ENCODE measurements around the gene CEP83. TPM values are rescaled to one million over a fixed set of nuclear protein-coding genes. Genes with fewer than 3 reads are reported as not detected.

The CEP83 gene
- polyA plus RNA-seq, 1 of the 3 experiments (the other 2 are of a cell fraction), result 2.5 TPM

DNA sequence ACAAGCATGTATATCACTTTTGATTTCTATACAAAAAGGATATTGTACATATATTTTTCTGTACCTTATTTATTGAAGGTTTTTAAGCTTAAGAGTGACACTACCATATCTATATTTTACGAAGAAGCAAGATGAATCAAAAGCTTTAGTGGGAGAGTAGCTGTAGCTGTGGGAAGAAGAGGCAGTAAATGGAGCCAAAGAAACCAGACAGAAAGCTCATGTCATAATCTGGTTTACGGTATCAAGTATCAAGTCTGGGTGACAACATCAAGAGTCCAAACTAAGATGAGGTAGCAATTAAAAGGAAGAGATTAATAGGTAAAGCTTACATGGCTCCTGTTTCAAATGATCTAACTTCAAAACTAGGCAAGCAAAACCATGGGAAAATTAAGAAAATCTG is 54.8 kb downstream of the CEP83 start:
- Histone ChIP-seq H3F3A (replicated peaks; ENCODE audit: insufficient read depth) (no peaks in the 10 kb centered on the region), H3K27me3 (ENCODE audit: insufficient read depth) (no peaks in the 10 kb centered on the region), H3K9me3 (no peaks in the 10 kb centered on the region; the same call in 1 of the 2 replicates), H3K4me2 (no peak overlapping the region), H3K9me2 (no peaks in the 10 kb centered on the region), H3K27ac (ENCODE audit: low read depth in 2 of 2, low read length in 1 of 2) (no peak overlapping the region), H3K79me2 (ENCODE audit: insufficient read depth) (no peaks in the 10 kb centered on the region), H2AFZ (ENCODE audit: low read depth) (no peak overlapping the region), H3K9ac (no peak overlapping the region), H3K4me1 (ENCODE audit: control insufficient read depth in 1 of 2, insufficient read depth in 2 of 2, low read depth in 1 of 2, low read length in 1 of 2) (no peaks in the 10 kb centered on the region), H3K4me3 (ENCODE audit: low read depth in 2 of 2, low read length in 1 of 2) (no peak overlapping the region), H3K36me3 (replicated peaks in 1 of 2; ENCODE audit: control insufficient read depth in 1 of 2, insufficient read depth in 2 of 2, low read length in 1 of 2) (peaks cover under 1 to 6% of the 10 kb centered on the region in 2 experiments), H4K20me1 (ENCODE audit: insufficient read depth) (no peaks in the 10 kb centered on the region)
- POLR2A ChIA-PET, result no interaction called here
- CTCF ChIA-PET, result interaction anchor here (0.9 kb wide), 2 partner anchors 28 to 30 kb away, joined by 3 to 4 read pairs; no protein-coding TSS in a partner anchor
- TF ChIP-seq, protein P1, sequence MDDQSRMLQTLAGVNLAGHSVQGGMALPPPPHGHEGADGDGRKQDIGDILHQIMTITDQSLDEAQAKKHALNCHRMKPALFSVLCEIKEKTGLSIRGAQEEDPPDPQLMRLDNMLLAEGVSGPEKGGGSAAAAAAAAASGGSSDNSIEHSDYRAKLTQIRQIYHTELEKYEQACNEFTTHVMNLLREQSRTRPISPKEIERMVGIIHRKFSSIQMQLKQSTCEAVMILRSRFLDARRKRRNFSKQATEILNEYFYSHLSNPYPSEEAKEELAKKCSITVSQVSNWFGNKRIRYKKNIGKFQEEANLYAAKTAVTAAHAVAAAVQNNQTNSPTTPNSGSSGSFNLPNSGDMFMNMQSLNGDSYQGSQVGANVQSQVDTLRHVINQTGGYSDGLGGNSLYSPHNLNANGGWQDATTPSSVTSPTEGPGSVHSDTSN (IDR thresholded peaks at IDR 0.05), result no peak
- TF ChIP-seq SMC3 (IDR thresholded peaks at IDR 0.05; ENCODE audit: low read depth, low read length) (no peak), NFIC (IDR thresholded peaks at IDR 0.05; ENCODE audit: borderline replicate concordance) (no peak), NRF1 (IDR thresholded peaks at IDR 0.05; ENCODE audit: low read depth, low read length) (no peak), RAD21 (IDR thresholded peaks at IDR 0.05; ENCODE audit: low read length) (no peak), TEAD4 (IDR thresholded peaks at IDR 0.05; ENCODE audit: borderline replicate concordance, insufficient read depth) (no peak), RFX5 (IDR thresholded peaks at IDR 0.05; ENCODE audit: low read length) (no peak), POLR2AphosphoS5 (IDR thresholded peaks at IDR 0.05; ENCODE audit: low read depth, low read length) (no peak), GATA2 (CRISPR knock-in tag; IDR thresholded peaks at IDR 0.05) (no peak), EZH2phosphoT487 (IDR thresholded peaks at IDR 0.05; ENCODE audit: borderline replicate concordance, low read depth) (no peak)
- TF ChIP-seq, protein P2, sequence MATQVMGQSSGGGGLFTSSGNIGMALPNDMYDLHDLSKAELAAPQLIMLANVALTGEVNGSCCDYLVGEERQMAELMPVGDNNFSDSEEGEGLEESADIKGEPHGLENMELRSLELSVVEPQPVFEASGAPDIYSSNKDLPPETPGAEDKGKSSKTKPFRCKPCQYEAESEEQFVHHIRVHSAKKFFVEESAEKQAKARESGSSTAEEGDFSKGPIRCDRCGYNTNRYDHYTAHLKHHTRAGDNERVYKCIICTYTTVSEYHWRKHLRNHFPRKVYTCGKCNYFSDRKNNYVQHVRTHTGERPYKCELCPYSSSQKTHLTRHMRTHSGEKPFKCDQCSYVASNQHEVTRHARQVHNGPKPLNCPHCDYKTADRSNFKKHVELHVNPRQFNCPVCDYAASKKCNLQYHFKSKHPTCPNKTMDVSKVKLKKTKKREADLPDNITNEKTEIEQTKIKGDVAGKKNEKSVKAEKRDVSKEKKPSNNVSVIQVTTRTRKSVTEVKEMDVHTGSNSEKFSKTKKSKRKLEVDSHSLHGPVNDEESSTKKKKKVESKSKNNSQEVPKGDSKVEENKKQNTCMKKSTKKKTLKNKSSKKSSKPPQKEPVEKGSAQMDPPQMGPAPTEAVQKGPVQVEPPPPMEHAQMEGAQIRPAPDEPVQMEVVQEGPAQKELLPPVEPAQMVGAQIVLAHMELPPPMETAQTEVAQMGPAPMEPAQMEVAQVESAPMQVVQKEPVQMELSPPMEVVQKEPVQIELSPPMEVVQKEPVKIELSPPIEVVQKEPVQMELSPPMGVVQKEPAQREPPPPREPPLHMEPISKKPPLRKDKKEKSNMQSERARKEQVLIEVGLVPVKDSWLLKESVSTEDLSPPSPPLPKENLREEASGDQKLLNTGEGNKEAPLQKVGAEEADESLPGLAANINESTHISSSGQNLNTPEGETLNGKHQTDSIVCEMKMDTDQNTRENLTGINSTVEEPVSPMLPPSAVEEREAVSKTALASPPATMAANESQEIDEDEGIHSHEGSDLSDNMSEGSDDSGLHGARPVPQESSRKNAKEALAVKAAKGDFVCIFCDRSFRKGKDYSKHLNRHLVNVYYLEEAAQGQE (IDR thresholded peaks at IDR 0.05; ENCODE audit: low read depth, low read length), result no peak
- TF ChIP-seq, protein P3, sequence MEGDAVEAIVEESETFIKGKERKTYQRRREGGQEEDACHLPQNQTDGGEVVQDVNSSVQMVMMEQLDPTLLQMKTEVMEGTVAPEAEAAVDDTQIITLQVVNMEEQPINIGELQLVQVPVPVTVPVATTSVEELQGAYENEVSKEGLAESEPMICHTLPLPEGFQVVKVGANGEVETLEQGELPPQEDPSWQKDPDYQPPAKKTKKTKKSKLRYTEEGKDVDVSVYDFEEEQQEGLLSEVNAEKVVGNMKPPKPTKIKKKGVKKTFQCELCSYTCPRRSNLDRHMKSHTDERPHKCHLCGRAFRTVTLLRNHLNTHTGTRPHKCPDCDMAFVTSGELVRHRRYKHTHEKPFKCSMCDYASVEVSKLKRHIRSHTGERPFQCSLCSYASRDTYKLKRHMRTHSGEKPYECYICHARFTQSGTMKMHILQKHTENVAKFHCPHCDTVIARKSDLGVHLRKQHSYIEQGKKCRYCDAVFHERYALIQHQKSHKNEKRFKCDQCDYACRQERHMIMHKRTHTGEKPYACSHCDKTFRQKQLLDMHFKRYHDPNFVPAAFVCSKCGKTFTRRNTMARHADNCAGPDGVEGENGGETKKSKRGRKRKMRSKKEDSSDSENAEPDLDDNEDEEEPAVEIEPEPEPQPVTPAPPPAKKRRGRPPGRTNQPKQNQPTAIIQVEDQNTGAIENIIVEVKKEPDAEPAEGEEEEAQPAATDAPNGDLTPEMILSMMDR (IDR thresholded peaks at IDR 0.05), result no peak
- TF ChIP-seq, protein P4, sequence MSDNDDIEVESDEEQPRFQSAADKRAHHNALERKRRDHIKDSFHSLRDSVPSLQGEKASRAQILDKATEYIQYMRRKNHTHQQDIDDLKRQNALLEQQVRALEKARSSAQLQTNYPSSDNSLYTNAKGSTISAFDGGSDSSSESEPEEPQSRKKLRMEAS (IDR thresholded peaks at IDR 0.05; ENCODE audit: low read depth), result no peak
- WGBS (ENCODE audit: low lambda C conversion rate), result 94% methylated on average over 2 of the region's 2 CpGs
- no peak for DNase-seq

Data from SK-N-SH (cell line).